Measurements from ENCODE around the gene TSC22D2.

TSC22D2 gene

GRCh38 chr3:150362515-150363302, 45.4 kb upstream of the TSC22D2 start:
- no peak for TF ChIP-seq TCF12 (IDR thresholded peaks at IDR 0.05; ENCODE audit: low read depth)
- TF ChIP-seq EP300 (IDR thresholded peaks at IDR 0.05; ENCODE audit: borderline replicate concordance), result no peak
- TF ChIP-seq NFIC (IDR thresholded peaks at IDR 0.05), result no peak
- no peak for TF ChIP-seq ZBTB7A (IDR thresholded peaks at IDR 0.05; ENCODE audit: low read depth)

- TF ChIP-seq TAF1 (IDR thresholded peaks at IDR 0.05; ENCODE audit: low read depth), result no peak
- no peak for TF ChIP-seq EGR1 (IDR thresholded peaks at IDR 0.05)
- no peak for TF ChIP-seq EP300 (IDR thresholded peaks at IDR 0.05; ENCODE audit: borderline replicate concordance)
- no peak for TF ChIP-seq NFIC (IDR thresholded peaks at IDR 0.05)
- no peak for TF ChIP-seq TCF12 (IDR thresholded peaks at IDR 0.05; ENCODE audit: low read depth)
- TF ChIP-seq CREB1 (IDR thresholded peaks at IDR 0.05; ENCODE audit: low read depth), result no peak
- TF ChIP-seq CEBPB (IDR thresholded peaks at IDR 0.05), result no peak
- TF ChIP-seq MAX (IDR thresholded peaks at IDR 0.05), result no peak
- TF ChIP-seq YY1 (IDR thresholded peaks at IDR 0.05; ENCODE audit: low read depth), result no peak
Observed at GRCh38 chr3:150363420-150363819, 44.7 kb upstream of the TSC22D2 start.

GRCh38 chr3:150365132-150365604, 42.9 kb upstream of the TSC22D2 start:
- no peak for TF ChIP-seq MAX (IDR thresholded peaks at IDR 0.05)
- TF ChIP-seq TAF1 (IDR thresholded peaks at IDR 0.05; ENCODE audit: low read depth), result no peak
- TF ChIP-seq REST (IDR thresholded peaks at IDR 0.05; ENCODE audit: low read depth), result no peak
- no peak for TF ChIP-seq CEBPB (IDR thresholded peaks at IDR 0.05)
- no peak for TF ChIP-seq NFIC (IDR thresholded peaks at IDR 0.05)
- no peak for TF ChIP-seq FOXM1 (IDR thresholded peaks at IDR 0.05; ENCODE audit: borderline replicate concordance, low read depth)
- TF ChIP-seq EGR1 (IDR thresholded peaks at IDR 0.05), result no peak
- TF ChIP-seq TEAD4 (IDR thresholded peaks at IDR 0.05), result no peak
- no peak for TF ChIP-seq ZBTB7A (IDR thresholded peaks at IDR 0.05; ENCODE audit: low read depth)
- no peak for TF ChIP-seq USF1 (IDR thresholded peaks at IDR 0.05)
- no peak for TF ChIP-seq RAD21 (IDR thresholded peaks at IDR 0.05; ENCODE audit: low read depth)
- TF ChIP-seq TCF12 (IDR thresholded peaks at IDR 0.05; ENCODE audit: low read depth), result no peak
- TF ChIP-seq YY1 (IDR thresholded peaks at IDR 0.05; ENCODE audit: low read depth), result no peak
- no peak for TF ChIP-seq CREB1 (IDR thresholded peaks at IDR 0.05; ENCODE audit: low read depth)

- TF ChIP-seq NFIC (IDR thresholded peaks at IDR 0.05), result no peak
- no peak for TF ChIP-seq TCF12 (IDR thresholded peaks at IDR 0.05; ENCODE audit: low read depth)
- no peak for TF ChIP-seq TEAD4 (IDR thresholded peaks at IDR 0.05)
- TF ChIP-seq USF1 (IDR thresholded peaks at IDR 0.05), result no peak
- no peak for TF ChIP-seq EP300 (IDR thresholded peaks at IDR 0.05; ENCODE audit: borderline replicate concordance)
- no peak for TF ChIP-seq YY1 (IDR thresholded peaks at IDR 0.05; ENCODE audit: low read depth)
- no peak for TF ChIP-seq RAD21 (IDR thresholded peaks at IDR 0.05; ENCODE audit: low read depth)
- no peak for TF ChIP-seq REST (IDR thresholded peaks at IDR 0.05; ENCODE audit: low read depth)
- no peak for TF ChIP-seq EGR1 (IDR thresholded peaks at IDR 0.05)
Observed at GRCh38 chr3:150367757-150368156, 40.3 kb upstream of the TSC22D2 start.

- no peak for TF ChIP-seq EGR1 (IDR thresholded peaks at IDR 0.05)
- peak; percentile 62 for TF ChIP-seq MAX (IDR thresholded peaks at IDR 0.05)
- TF ChIP-seq NFIC (IDR thresholded peaks at IDR 0.05), result peak; percentile 39; the same call in 1 of the 2 replicates
- no peak for TF ChIP-seq YY1 (IDR thresholded peaks at IDR 0.05; ENCODE audit: low read depth)
- no peak for TF ChIP-seq CREB1 (IDR thresholded peaks at IDR 0.05; ENCODE audit: low read depth)
- no peak for TF ChIP-seq USF1 (IDR thresholded peaks at IDR 0.05)
- no peak for TF ChIP-seq TAF1 (IDR thresholded peaks at IDR 0.05; ENCODE audit: low read depth)
- TF ChIP-seq RAD21 (IDR thresholded peaks at IDR 0.05; ENCODE audit: low read depth), result peak; percentile 38; the same call in 1 of the 2 replicates
- TF ChIP-seq REST (IDR thresholded peaks at IDR 0.05; ENCODE audit: low read depth), result no peak
- 0 out of 2 replicates have a peak, but pooled peaks have one; percentile 47 for TF ChIP-seq TCF12 (IDR thresholded peaks at IDR 0.05; ENCODE audit: low read depth)
- TF ChIP-seq TEAD4 (IDR thresholded peaks at IDR 0.05), result peak; percentile 90
- no peak for TF ChIP-seq CEBPB (IDR thresholded peaks at IDR 0.05)
- TF ChIP-seq EP300 (IDR thresholded peaks at IDR 0.05; ENCODE audit: borderline replicate concordance), result peak; percentile 56; the same call in 1 of the 2 replicates
- no peak for TF ChIP-seq ZBTB7A (IDR thresholded peaks at IDR 0.05; ENCODE audit: low read depth)
- TF ChIP-seq FOXM1 (IDR thresholded peaks at IDR 0.05; ENCODE audit: borderline replicate concordance, low read depth), result 0 out of 2 replicates have a peak, but pooled peaks have one; percentile 32
Observed at GRCh38 chr3:150370122-150370602, 37.9 kb upstream of the TSC22D2 start.
